Natural killer cell (primary cell): ENCODE data around the gene ETV4. TPM values are rescaled to one million over a fixed set of nuclear protein-coding genes. Genes with fewer than 3 reads are reported as not detected.

ENCODE experiments used
- ATAC-seq, 3 donors: fragments of 150-1000 bp in 2 of 3; fragments of 200-7000 bp in 1 of 3; cut with Tn5 transposase; 1 replicate in 1 of 3; 2 replicates in 2 of 3; pipeline ENCODE4 v1.10.0; 2021; ENCODE audit warnings: mild to moderate bottlenecking in 2 of 3, moderate library complexity in 2 of 3
- DNase-seq, 2 donors: peaks; one replicate each; pipeline versions ENCODE4 v3.0.0 to v3.0.0-alpha.2; 2013 to 2021; ENCODE audit warnings: mixed read lengths in 1 of 2
- H3K27ac ChIP-seq: one replicate; pipeline ENCODE4 v1.5.1; 2013; ENCODE audit warnings: mild to moderate bottlenecking, low read length
- H3K27me3 ChIP-seq: one replicate; pipeline ENCODE4 v1.6.1; 2013; ENCODE audit warnings: low read length; ENCODE audit not compliant: control insufficient read depth, insufficient read depth
- H3K36me3 ChIP-seq: one replicate; pipeline ENCODE4 v1.6.1; 2013; ENCODE audit warnings: low read length; ENCODE audit not compliant: control insufficient read depth, insufficient read depth
- H3K4me1 ChIP-seq: one replicate; pipeline ENCODE4 v1.6.1; 2013; ENCODE audit warnings: low read length; ENCODE audit not compliant: control insufficient read depth, insufficient read depth
- H3K4me3 ChIP-seq: one replicate; pipeline ENCODE4 v1.5.1; 2013; ENCODE audit warnings: low read length
- H3K9me3 ChIP-seq: one replicate; pipeline ENCODE4 v1.6.1; 2013; ENCODE audit warnings: low read length; ENCODE audit not compliant: control insufficient read depth, insufficient read depth
- H3K27ac Mint-ChIP-seq, 2 donors: one replicate each; pipeline ENCODE4 v1.8.0; 2022; ENCODE audit warnings: mild to moderate bottlenecking in 2 of 2, mixed read lengths in 2 of 2, moderate library complexity in 1 of 2
- H3K27me3 Mint-ChIP-seq, 2 donors: one replicate each; pipeline ENCODE4 v1.8.0; 2022; ENCODE audit warnings: low read depth in 2 of 2, mixed read lengths in 2 of 2
- H3K36me3 Mint-ChIP-seq: one replicate; pipeline ENCODE4 v1.8.0; 2022; ENCODE audit warnings: mixed read lengths
- H3K4me1 Mint-ChIP-seq, 2 donors: one replicate each; pipeline ENCODE4 v1.8.0; 2022; ENCODE audit warnings: mixed read lengths in 2 of 2
- H3K4me3 Mint-ChIP-seq: one replicate; pipeline ENCODE4 v1.8.0; 2022; ENCODE audit warnings: mild to moderate bottlenecking, moderate library complexity, mixed read lengths
- H3K9me3 Mint-ChIP-seq, 2 donors: one replicate each; pipeline ENCODE4 v1.8.0; 2022; ENCODE audit warnings: mixed read lengths in 2 of 2
- WGBS: methylation state at CpG from one replicate; pipeline ENCODE4 v1.1.7; 2013; ENCODE audit warnings: missing lambda C conversion rate; ENCODE audit not compliant: insufficient coverage; 5-methylcytosine and 5-hydroxymethylcytosine counted together
- intact Hi-C: fragments of 100-400 bp; cut with micrococcal nuclease; formaldehyde crosslinking; loops from one replicate; pipeline ENCODE4 v1.14.2; 2022
- total RNA-seq, 4 donors: library from RNA; stranded (reverse); fragments of 120-200 nt in 1 of 4; gene quantifications; one replicate each; pipeline versions ENCODE4 v1.2.3 to v1.2.4, GENCODE V29; 2013 to 2022
- TF ChIP-seq, protein P1 (sequence below): fragments of 200-600 bp; IDR thresholded peaks from one replicate; pipeline ENCODE4 v1.8.0; 2022; ENCODE audit warnings: antibody characterized with exemption

The ETV4 gene
- total RNA-seq, 3 donors from 2014 or later (not counting 1 experiment from before 2014, with no cell fraction given) = not detected

DNA sequence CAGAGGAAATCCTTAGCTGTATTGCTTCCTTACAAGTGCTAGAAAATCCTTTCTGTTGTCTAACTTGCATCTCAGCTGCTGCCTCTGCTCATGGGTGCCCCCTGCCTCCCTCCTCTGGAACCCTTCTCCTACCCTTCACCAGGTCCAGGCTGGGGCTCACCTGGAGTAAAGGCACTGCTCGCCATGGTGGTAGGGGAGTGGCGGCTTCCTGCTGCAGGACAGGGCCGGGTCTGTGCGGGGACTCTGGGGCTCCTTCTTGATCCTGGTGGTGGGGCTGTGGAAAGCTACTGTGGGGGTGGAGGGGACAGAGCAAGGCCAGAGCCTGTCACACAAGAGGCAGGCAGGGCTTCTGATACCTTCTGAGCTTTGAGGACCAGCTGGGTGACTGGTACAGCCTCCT lies 12.4 kb downstream of the ETV4 start:
- 85% methylated on average over 4 of the region's 4 CpGs for WGBS

DNA sequence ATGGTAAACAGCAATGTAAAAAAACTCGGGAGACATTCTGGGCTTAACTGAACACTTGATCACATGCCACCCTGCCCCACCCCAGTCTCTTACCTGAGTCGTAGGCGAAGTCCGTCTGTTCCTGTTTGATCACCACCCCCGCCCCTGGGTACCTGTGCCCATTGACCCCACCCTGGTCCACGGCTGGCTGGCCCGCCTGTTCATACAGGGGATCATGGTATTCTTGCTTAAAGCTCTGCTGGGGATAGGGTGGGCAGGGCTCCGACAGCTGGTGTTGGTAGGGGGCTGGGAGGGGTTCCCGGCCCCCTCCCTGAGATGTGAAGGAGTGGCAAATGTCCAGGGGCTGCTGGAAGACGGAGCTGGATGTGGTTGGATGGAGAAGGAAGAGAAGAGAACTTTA lies 13.6 kb downstream of the ETV4 start:
- Histone ChIP-seq H3K4me1 (peaks cover 6% of the 10 kb centered on the region), H3K4me3 (no peak overlapping the region), H3K9me3 (no peaks in the 10 kb centered on the region), H3K36me3 (no peaks in the 10 kb centered on the region), H3K27me3 (no peaks in the 10 kb centered on the region), H3K27ac (no peak overlapping the region)
- 94% methylated on average over 9 of the region's 10 CpGs for WGBS
- intact Hi-C loops = no loop called here
- Mint-ChIP-seq H3K9me3 (no peaks in the 10 kb centered on the region), H3K4me1 (peaks cover 0 to 5% of the 10 kb centered on the region in 2 donors), H3K4me3 (no peak overlapping the region), H3K27me3 (no peaks in the 10 kb centered on the region), H3K27ac (no peak overlapping the region), H3K36me3 (no peaks in the 10 kb centered on the region)
- no peak for ATAC-seq
- DNase-seq = no peak
- TF ChIP-seq, protein P1, sequence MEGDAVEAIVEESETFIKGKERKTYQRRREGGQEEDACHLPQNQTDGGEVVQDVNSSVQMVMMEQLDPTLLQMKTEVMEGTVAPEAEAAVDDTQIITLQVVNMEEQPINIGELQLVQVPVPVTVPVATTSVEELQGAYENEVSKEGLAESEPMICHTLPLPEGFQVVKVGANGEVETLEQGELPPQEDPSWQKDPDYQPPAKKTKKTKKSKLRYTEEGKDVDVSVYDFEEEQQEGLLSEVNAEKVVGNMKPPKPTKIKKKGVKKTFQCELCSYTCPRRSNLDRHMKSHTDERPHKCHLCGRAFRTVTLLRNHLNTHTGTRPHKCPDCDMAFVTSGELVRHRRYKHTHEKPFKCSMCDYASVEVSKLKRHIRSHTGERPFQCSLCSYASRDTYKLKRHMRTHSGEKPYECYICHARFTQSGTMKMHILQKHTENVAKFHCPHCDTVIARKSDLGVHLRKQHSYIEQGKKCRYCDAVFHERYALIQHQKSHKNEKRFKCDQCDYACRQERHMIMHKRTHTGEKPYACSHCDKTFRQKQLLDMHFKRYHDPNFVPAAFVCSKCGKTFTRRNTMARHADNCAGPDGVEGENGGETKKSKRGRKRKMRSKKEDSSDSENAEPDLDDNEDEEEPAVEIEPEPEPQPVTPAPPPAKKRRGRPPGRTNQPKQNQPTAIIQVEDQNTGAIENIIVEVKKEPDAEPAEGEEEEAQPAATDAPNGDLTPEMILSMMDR = no peak

More for the DNA sequence above, 12.4 kb downstream of the ETV4 start:
- Histone ChIP-seq H3K27me3 (no peaks in the 10 kb centered on the region), H3K9me3 (no peaks in the 10 kb centered on the region), H3K36me3 (no peaks in the 10 kb centered on the region), H3K4me1 (peaks cover 6% of the 10 kb centered on the region), H3K27ac (no peak overlapping the region), H3K4me3 (no peak overlapping the region)
- Mint-ChIP-seq H3K27me3 (no peaks in the 10 kb centered on the region), H3K4me3 (no peak overlapping the region), H3K36me3 (no peaks in the 10 kb centered on the region), H3K27ac (no peak overlapping the region), H3K9me3 (no peaks in the 10 kb centered on the region), H3K4me1 (peaks cover 0 to 5% of the 10 kb centered on the region in 2 donors)
- ATAC-seq (no peak), DNase-seq (no peak)
- TF ChIP-seq, protein P1 = no peak
- intact Hi-C loops = no loop called here

DNA sequence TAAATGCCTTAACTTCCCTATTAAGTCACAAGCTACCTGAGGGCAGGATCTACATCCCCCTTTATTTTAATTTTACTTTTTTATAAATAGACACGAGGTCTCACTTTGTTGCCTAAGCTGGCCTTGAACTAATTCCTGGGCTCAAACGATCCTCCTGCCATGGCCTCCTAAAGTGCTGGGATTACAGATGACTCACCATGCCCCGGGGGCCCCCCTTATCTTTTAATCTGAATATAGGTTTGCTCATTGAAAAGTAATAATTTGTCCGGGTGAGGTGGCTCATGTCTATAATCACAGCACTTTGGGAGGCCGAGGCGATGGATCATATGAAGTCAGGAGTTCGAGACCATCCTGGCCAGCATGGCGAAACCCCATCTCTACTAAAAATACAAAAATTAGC lies 14.2 kb downstream of the ETV4 start:
- no peak overlapping the region for H3K4me3 Mint-ChIP-seq
- Histone ChIP-seq H3K4me1 (peaks cover 6% of the 10 kb centered on the region), H3K27me3 (no peaks in the 10 kb centered on the region), H3K27ac (no peak overlapping the region), H3K9me3 (no peaks in the 10 kb centered on the region), H3K36me3 (peaks cover 3% of the 10 kb centered on the region), H3K4me3 (no peak overlapping the region)
- no peak overlapping the region for H3K27ac Mint-ChIP-seq
- ATAC-seq = no peak
- intact Hi-C loops = no loop called here
- no peaks in the 10 kb centered on the region for H3K36me3 Mint-ChIP-seq
- 86% methylated on average over 8 of the region's 8 CpGs for whole genome bisulfite sequencing
- H3K9me3 Mint-ChIP-seq = no peaks in the 10 kb centered on the region
- TF ChIP-seq, protein P1 = no peak
- no peaks in the 10 kb centered on the region for H3K27me3 Mint-ChIP-seq
- peaks cover 0 to 5% of the 10 kb centered on the region in 2 donors for H3K4me1 Mint-ChIP-seq
- no peak for DNase-seq

DNA sequence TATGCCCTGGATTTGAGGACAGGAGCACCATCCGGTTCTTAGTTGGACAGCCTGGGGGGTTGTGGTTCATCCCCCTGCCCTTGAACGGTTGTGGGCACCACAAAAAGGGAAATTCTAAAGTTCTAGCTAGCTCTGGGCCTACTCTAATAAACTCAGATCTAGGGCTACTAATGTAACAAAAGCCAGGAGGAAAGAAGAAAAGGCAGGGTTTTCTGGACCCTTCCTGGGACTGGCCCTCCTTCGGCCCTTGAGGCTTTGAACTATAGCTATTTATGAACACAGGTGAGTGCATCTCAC lies 15.1 kb downstream of the ETV4 start:
- H3K27me3 ChIP-seq = no peaks in the 10 kb centered on the region
- peaks cover 0 to 5% of the 10 kb centered on the region in 2 donors for H3K4me1 Mint-ChIP-seq
- ATAC-seq (no peak), DNase-seq (no peak)
- no peak overlapping the region for H3K4me3 Mint-ChIP-seq
- TF ChIP-seq, protein P1 = no peak
- H3K9me3 ChIP-seq = no peaks in the 10 kb centered on the region
- no peaks in the 10 kb centered on the region for H3K27me3 Mint-ChIP-seq
- intact Hi-C loops = no loop called here
- peaks cover 6% of the 10 kb centered on the region for H3K4me1 ChIP-seq
- H3K27ac Mint-ChIP-seq = no peak overlapping the region
- no peak overlapping the region for H3K4me3 ChIP-seq
- no peaks in the 10 kb centered on the region for H3K9me3 Mint-ChIP-seq
- 67% methylated on average over 3 of the region's 3 CpGs for WGBS
- H3K27ac ChIP-seq = no peak overlapping the region
- peaks cover 9% of the 10 kb centered on the region for H3K36me3 ChIP-seq
- H3K36me3 Mint-ChIP-seq = no peaks in the 10 kb centered on the region
